ENCODE data around the gene ADCY6. TPM values are rescaled to one million over a fixed set of nuclear protein-coding genes. Genes with fewer than 3 reads are reported as not detected.

Gene ADCY6
- total and polyA plus RNA-seq, 2 of the 4 experiments (the other 2 are of a cell fraction) = 18.5 to 34.4 TPM

- Histone ChIP-seq H3K79me1 (ENCODE audit: low read depth in 1 of 2, low read length in 2 of 2) (no peaks in the 10 kb centered on the region), H3K14ac (replicated peaks; ENCODE audit: low read depth, low read length) (no peak overlapping the region), H3K9ac (ENCODE audit: low read depth, low read length) (no peak overlapping the region), H4K5ac (ENCODE audit: low read depth, low read length) (no peak overlapping the region), H3K27me3 (ENCODE audit: control insufficient read depth, insufficient read depth, low read length) (no peaks in the 10 kb centered on the region), H3K23ac (ENCODE audit: low read depth, low read length) (no peak overlapping the region), H4K20me1 (ENCODE audit: insufficient read depth, low read length) (no peaks in the 10 kb centered on the region), H2BK120ac (ENCODE audit: low read depth, low read length) (no peak overlapping the region), H2AK9ac (replicated peaks; ENCODE audit: low read depth, low read length, poor library complexity) (no peak overlapping the region), H3K27ac (ENCODE audit: insufficient read depth, low read length) (no peak overlapping the region), H3K18ac (ENCODE audit: low read depth, low read length) (no peak overlapping the region), H2AK5ac (ENCODE audit: low read depth, low read length) (no peak overlapping the region), H3K9me1 (ENCODE audit: insufficient read depth, low read length) (no peaks in the 10 kb centered on the region; the same call in 1 of the 2 replicates), H4K8ac (ENCODE audit: low read depth in 2 of 2, low read length in 2 of 2) (no peak overlapping the region), H3K4me3 (ENCODE audit: insufficient read depth, low read depth, low read length) (no peak overlapping the region), H3K36me3 (ENCODE audit: control insufficient read depth, insufficient read depth, low read length) (no peaks in the 10 kb centered on the region), H2BK15ac (ENCODE audit: low read depth, low read length) (no peak overlapping the region), H2BK20ac (ENCODE audit: low read depth, low read length) (no peak overlapping the region), H3K4me2 (ENCODE audit: low read depth, low read length) (no peak overlapping the region), H3K9me3 (ENCODE audit: control insufficient read depth, insufficient read depth, low read length) (no peaks in the 10 kb centered on the region), H3K56ac (ENCODE audit: extremely low read depth, insufficient read depth, low read length) (no peak overlapping the region), H3K4ac (ENCODE audit: low read depth, low read length) (no peak overlapping the region), H2BK5ac (ENCODE audit: low read depth, low read length, poor library complexity, severe bottlenecking) (no peak overlapping the region), H2AFZ (replicated peaks; ENCODE audit: low read length, poor library complexity) (no peak overlapping the region), H3K4me1 (ENCODE audit: control insufficient read depth, insufficient read depth, low read length) (peaks cover 6% of the 10 kb centered on the region), H4K91ac (ENCODE audit: insufficient read depth, low read depth, low read length) (no peak overlapping the region)
- DNase-seq = no peak
- TF ChIP-seq, protein P1, sequence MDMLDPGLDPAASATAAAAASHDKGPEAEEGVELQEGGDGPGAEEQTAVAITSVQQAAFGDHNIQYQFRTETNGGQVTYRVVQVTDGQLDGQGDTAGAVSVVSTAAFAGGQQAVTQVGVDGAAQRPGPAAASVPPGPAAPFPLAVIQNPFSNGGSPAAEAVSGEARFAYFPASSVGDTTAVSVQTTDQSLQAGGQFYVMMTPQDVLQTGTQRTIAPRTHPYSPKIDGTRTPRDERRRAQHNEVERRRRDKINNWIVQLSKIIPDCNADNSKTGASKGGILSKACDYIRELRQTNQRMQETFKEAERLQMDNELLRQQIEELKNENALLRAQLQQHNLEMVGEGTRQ (IDR thresholded peaks at IDR 0.05; ENCODE audit: low read depth, low read length) = no peak
- TF ChIP-seq RFX5 (IDR thresholded peaks at IDR 0.05; ENCODE audit: low read depth, low read length) = no peak
- no peak for TF ChIP-seq POLR2A (IDR thresholded peaks at IDR 0.05; ENCODE audit: low read depth, low read length)
- in situ Hi-C loops (cut with MboI; ENCODE audit: low sequenced_read_pairs) (no loop called here), dilution Hi-C loops (cut with HindIII; ENCODE audit: low sequenced_read_pairs, unreplicated experiment) (no loop called here), intact Hi-C loops (cut with micrococcal nuclease) (no loop called here)
- no TSS peak for BruUV-seq (replicated peaks)
- WGBS, 2 experiments (ENCODE audit: extremely low coverage in 2 of 2, insufficient read length in 1 of 2) = no CpG with 5 or more reads among the region's 1 CpG
- no peak for ATAC-seq (ENCODE audit: low read depth)
- CTCF ChIA-PET = no interaction called here
- POLR2A ChIA-PET (ENCODE audit: unreplicated experiment) = no interaction called here
These were observed 14.8 kb upstream of the ADCY6 start for GRCh38 chr12:48803675-48804074.

Data from IMR-90 (cell line).